Upper lobe of left lung (tissue), 6 donors: ENCODE data around the gene ROCK2. TPM values are rescaled to one million over a fixed set of nuclear protein-coding genes. Genes with fewer than 3 reads are reported as not detected.

ENCODE experiments used
- ATAC-seq, 2 donors: fragments of 200-7000 bp; cut with Tn5 transposase; one replicate each; pipeline ENCODE4 v1.9.1; 2022; ENCODE audit warnings: mild to moderate bottlenecking in 2 of 2, moderate library complexity in 2 of 2; ENCODE audit not compliant: low FRiP score in 2 of 2
- DNase-seq, 2 donors: peaks; one replicate each; pipeline ENCODE4 v3.0.0-alpha.2; 2019 to 2020
- H3K27ac ChIP-seq, 4 donors: fragments of 200-600 bp; sonication (generic); one replicate each; pipeline ENCODE4 v1.5.1; 2016 to 2019
- H3K27me3 ChIP-seq, 4 donors: fragments of 200-600 bp; sonication (generic); one replicate each; pipeline ENCODE4 v1.5.1; 2017 to 2019
- H3K36me3 ChIP-seq, 4 donors: fragments of 200-600 bp; sonication (generic); one replicate each; pipeline ENCODE4 v1.5.1; 2016 to 2019
- H3K4me1 ChIP-seq, 4 donors: fragments of 200-600 bp; sonication (generic); one replicate each; pipeline ENCODE4 v1.5.1; 2018 to 2019
- H3K4me3 ChIP-seq, 4 donors: fragments of 200-600 bp; sonication (generic); one replicate each; pipeline ENCODE4 v1.5.1; 2017 to 2019; ENCODE audit warnings: mild to moderate bottlenecking in 2 of 4, moderate library complexity in 1 of 4
- H3K9me3 ChIP-seq, 4 donors: fragments of 200-600 bp; sonication (generic); one replicate each; pipeline ENCODE4 v1.5.1; 2018 to 2019
- CTCF ChIP-seq, 6 experiments: fragments of 450-650 bp in 4 of 6; fragments of 200-600 bp in 2 of 6; sonication (generic) in 2 of 6; IDR thresholded peaks; one replicate each; pipeline ENCODE4 v1.5.1; 2016 to 2019; ENCODE audit warnings: antibody characterized with exemption in 6 of 6
- EP300 ChIP-seq, 4 donors: sonication (generic); formaldehyde crosslinking; IDR thresholded peaks; one replicate each; pipeline ENCODE4 v1.5.1; 2017; ENCODE audit warnings: antibody characterized with exemption in 4 of 4, control low read depth in 2 of 4
- POLR2A ChIP-seq, 4 donors: fragments of 450-650 bp; IDR thresholded peaks; one replicate each; pipeline ENCODE4 v1.5.1; 2016 to 2017; ENCODE audit warnings: antibody characterized with exemption in 4 of 4, mild to moderate bottlenecking in 2 of 4
- POLR2AphosphoS5 ChIP-seq, 2 donors: sonication (generic); formaldehyde crosslinking; IDR thresholded peaks; one replicate each; pipeline ENCODE4 v1.5.1; 2017; ENCODE audit warnings: antibody characterized with exemption in 2 of 2
- WGBS, 2 donors: methylation state at CpG; one replicate each; pipeline ENCODE4 v1.1.5; 2017 to 2018; 5-methylcytosine and 5-hydroxymethylcytosine counted together
- total RNA-seq, 6 donors: library from RNA; depleted of rRNA in 4 of 6; stranded (reverse); fragments of >200 nt in 4 of 6; gene quantifications; one replicate each; pipeline versions ENCODE4 v1.1.0 to v1.2.1, GENCODE V29; 2016 to 2021
- donor health status: DM: no; HTN: no; CAD: no; lungs with moderate emphysema.
- donor health status: DM: no; HTN: yes; CAD: no; lungs with severe emphysema.

The ROCK2 gene
- total RNA-seq, 6 donors from 2014 or later = 37.6 to 99.7 (median 56.2) TPM

- no peak overlapping the region for H3K4me3 ChIP-seq
These were observed 187.9 kb downstream of the ROCK2 start for GRCh38 chr2:11156396-11157075.

GRCh38 chr2:11155381-11156035 lies 188.9 kb downstream of the ROCK2 start, which contains the start of gene SLC66A3:
Gene SLC66A3, plus strand, starts transcription at chr2:11155467. Its CDS starts 80 bp downstream, at chr2:11155547.
- DNase-seq = peak in 1 of 2 donors; percentile 98

More at GRCh38 chr2:11156396-11157075, 187.9 kb downstream of the ROCK2 start:
- H3K27me3 ChIP-seq = no peaks in the 10 kb centered on the region
- no peaks in the 10 kb centered on the region for H3K9me3 ChIP-seq
- H3K27ac ChIP-seq = no peak overlapping the region
- H3K4me1 ChIP-seq = peaks cover 18 to 25% (median 21%) of the 10 kb centered on the region in 4 donors
- H3K36me3 ChIP-seq = peaks cover 0 to 10% (median 0%) of the 10 kb centered on the region in 4 donors
- no peak for DNase-seq
- WGBS, 2 donors = 96 to 97% methylated on average over 12 to 13 of the region's 13 CpGs
- ATAC-seq = no peak
- TF ChIP-seq EP300 (IDR thresholded peaks at IDR 0.05) (no peak), CTCF (IDR thresholded peaks at IDR 0.05) (no peak), POLR2A (IDR thresholded peaks at IDR 0.05) (no peak), POLR2AphosphoS5 (IDR thresholded peaks at IDR 0.05) (no peak)

GRCh38 chr2:11154923-11155380 lies 189.5 kb downstream of the ROCK2 start:
- H3K27me3 ChIP-seq = no peaks in the 10 kb centered on the region

More at GRCh38 chr2:11155381-11156035, 188.9 kb downstream of the ROCK2 start, which contains the start of gene SLC66A3:
- Histone ChIP-seq H3K27me3 (no peaks in the 10 kb centered on the region), H3K27ac (peak within 1 kb of the TSS; percentile 90 to 93 (median 92)), H3K4me3 (peak within 1 kb of the TSS; percentile 71 to 96 (median 88)), H3K4me1 (peaks cover 18 to 25% (median 21%) of the 10 kb centered on the region in 4 donors), H3K36me3 (peaks cover 0 to 3% (median 0%) of the 10 kb centered on the region in 4 donors), H3K9me3 (no peaks in the 10 kb centered on the region)
- 5 to 9% methylated on average over 8 to 59 of the region's 71 CpGs for WGBS, 2 donors
- ATAC-seq = peak in 1 of 2 donors; percentile 93
- no peak for TF ChIP-seq EP300 (IDR thresholded peaks at IDR 0.05)
- peak in 3 of 6 experiments; percentile 20 to 42 (median 38) for TF ChIP-seq CTCF (IDR thresholded peaks at IDR 0.05)
- peak in 3 of 4 donors; percentile 79 to 93 (median 81) for TF ChIP-seq POLR2A (IDR thresholded peaks at IDR 0.05)
- TF ChIP-seq POLR2AphosphoS5 (IDR thresholded peaks at IDR 0.05) = peak; percentile 67 to 82

More at GRCh38 chr2:11154923-11155380, 189.5 kb downstream of the ROCK2 start:
- DNase-seq = peak in 1 of 2 donors; percentile 99
- H3K4me3 ChIP-seq = peak overlapping the region in 3 of 4 donors; percentile 71 to 93 (median 82)
- no peaks in the 10 kb centered on the region for H3K9me3 ChIP-seq
- peak overlapping the region; percentile 90 to 93 (median 91) for H3K27ac ChIP-seq
- no peaks in the 10 kb centered on the region for H3K36me3 ChIP-seq
- peaks cover 18 to 25% (median 21%) of the 10 kb centered on the region in 4 donors for H3K4me1 ChIP-seq
- TF ChIP-seq EP300 (IDR thresholded peaks at IDR 0.05) (no peak), CTCF (IDR thresholded peaks at IDR 0.05) (no peak), POLR2AphosphoS5 (IDR thresholded peaks at IDR 0.05) (peak; percentile 64), POLR2A (IDR thresholded peaks at IDR 0.05) (no peak)
- peak; percentile 94 to 98 for ATAC-seq
- 0% methylated on average over 5 of the region's 49 CpGs; no CpG with 5 or more reads in 1 of the 2 donors for WGBS, 2 donors
